Measurements from ENCODE around the gene SSR1. TPM values are rescaled to one million over a fixed set of nuclear protein-coding genes. Genes with fewer than 3 reads are reported as not detected.

Gene SSR1
- total RNA-seq, 1 donor from 2014 or later: 115 TPM

- H3K27me3 ChIP-seq (ENCODE audit: control insufficient read depth, insufficient read depth, low read length): no peaks in the 10 kb centered on the region
- H3K4me3 ChIP-seq (ENCODE audit: low read depth, low read length): no peak overlapping the region
- no peak for DNase-seq (ENCODE audit: low read depth)
- H3K36me3 ChIP-seq (ENCODE audit: control insufficient read depth, insufficient read depth, low read length): peaks cover 3% of the 10 kb centered on the region
- TF ChIP-seq CTCF (IDR thresholded peaks at IDR 0.05; ENCODE audit: insufficient read depth, low read length, poor library complexity, severe bottlenecking): no peak
These were observed 66.4 kb downstream of the SSR1 start for GRCh38 chr6:7246401-7247178.

- TF ChIP-seq CTCF (IDR thresholded peaks at IDR 0.05; ENCODE audit: insufficient read depth, low read length, poor library complexity, severe bottlenecking): no peak
- no peaks in the 10 kb centered on the region for H3K27me3 ChIP-seq (ENCODE audit: control insufficient read depth, insufficient read depth, low read length)
- DNase-seq (ENCODE audit: low read depth): no peak
- H3K36me3 ChIP-seq (ENCODE audit: control insufficient read depth, insufficient read depth, low read length): peaks cover 3% of the 10 kb centered on the region
- no peak overlapping the region for H3K4me3 ChIP-seq (ENCODE audit: low read depth, low read length)
These were observed 67.2 kb downstream of the SSR1 start for GRCh38 chr6:7245668-7246393.

- Histone ChIP-seq H3K36me3 (ENCODE audit: control insufficient read depth, insufficient read depth, low read length) (no peaks in the 10 kb centered on the region), H3K27me3 (ENCODE audit: control insufficient read depth, insufficient read depth, low read length) (no peaks in the 10 kb centered on the region), H3K4me3 (ENCODE audit: low read depth, low read length) (no peak overlapping the region)
- DNase-seq (ENCODE audit: low read depth): no peak
- TF ChIP-seq CTCF (IDR thresholded peaks at IDR 0.05; ENCODE audit: insufficient read depth, low read length, poor library complexity, severe bottlenecking): peak; percentile 83
These were observed 69.6 kb downstream of the SSR1 start for GRCh38 chr6:7243179-7243981.

GRCh38 chr6:7242835-7243178 is 70.2 kb downstream of the SSR1 start:
- no peak for DNase-seq (ENCODE audit: low read depth)
- no peak for TF ChIP-seq CTCF (IDR thresholded peaks at IDR 0.05; ENCODE audit: insufficient read depth, low read length, poor library complexity, severe bottlenecking)
- Histone ChIP-seq H3K4me3 (ENCODE audit: low read depth, low read length) (no peak overlapping the region), H3K27me3 (ENCODE audit: control insufficient read depth, insufficient read depth, low read length) (no peaks in the 10 kb centered on the region), H3K36me3 (ENCODE audit: control insufficient read depth, insufficient read depth, low read length) (no peaks in the 10 kb centered on the region)

- no peaks in the 10 kb centered on the region for H3K36me3 ChIP-seq (ENCODE audit: control insufficient read depth, insufficient read depth, low read length)
- no peaks in the 10 kb centered on the region for H3K27me3 ChIP-seq (ENCODE audit: control insufficient read depth, insufficient read depth, low read length)
- no peak for DNase-seq (ENCODE audit: low read depth)
- H3K4me3 ChIP-seq (ENCODE audit: low read depth, low read length): no peak overlapping the region
- TF ChIP-seq CTCF (IDR thresholded peaks at IDR 0.05; ENCODE audit: insufficient read depth, low read length, poor library complexity, severe bottlenecking): no peak
These were observed 71.0 kb downstream of the SSR1 start for GRCh38 chr6:7241709-7242645.

All from kidney epithelial cell (primary cell).